Activated naive CD4-positive, alpha-beta T cell treated with anti-CD3 and anti-CD28 coated beads for 36 hours (primary cell): Measurements from ENCODE around the gene WTAP. TPM values are rescaled to one million over a fixed set of nuclear protein-coding genes. Genes with fewer than 3 reads are reported as not detected.
"Not testable (repeated sequence)": the region's sequence is repeated elsewhere in the genome, so short reads cannot be mapped to it uniquely, and the experiment has no call there.

ENCODE experiments used
- CTCF ChIA-PET: fragments of 350-600 bp; sonication (Branson Sonifier 250); formaldehyde crosslinking; loops from one replicate; lab custom pipeline; 2021; ENCODE audit warnings: antibody characterized with exemption; lab: Charles Lee
- DNase-seq: peaks from one replicate; pipeline ENCODE4 v3.0.0-alpha.2; 2020
- H3K27ac Mint-ChIP-seq: one replicate; pipeline ENCODE4 v1.8.0; 2021; ENCODE audit warnings: mild to moderate bottlenecking, mixed read lengths
- H3K27me3 Mint-ChIP-seq: one replicate; pipeline ENCODE4 v1.8.0; 2021; ENCODE audit warnings: low read depth, mixed read lengths
- H3K36me3 Mint-ChIP-seq: one replicate; pipeline ENCODE4 v1.8.0; 2021; ENCODE audit warnings: low read depth, mixed read lengths
- H3K4me1 Mint-ChIP-seq: one replicate; pipeline ENCODE4 v1.8.0; 2021; ENCODE audit warnings: low read depth, mixed read lengths
- H3K4me3 Mint-ChIP-seq: one replicate; pipeline ENCODE4 v1.8.0; 2021; ENCODE audit warnings: mild to moderate bottlenecking, moderate library complexity, mixed read lengths
- H3K9me3 Mint-ChIP-seq: one replicate; pipeline ENCODE4 v1.8.0; 2021; ENCODE audit warnings: mixed read lengths
- intact Hi-C: fragments of 100-400 bp; cut with micrococcal nuclease; formaldehyde crosslinking; loops from one replicate; pipeline ENCODE4 v1.15.1; 2023
- total RNA-seq, 2 experiments: library from RNA; stranded (reverse); gene quantifications; one replicate each; pipeline ENCODE4 v1.2.3, GENCODE V29; 2021

Gene WTAP
- total RNA-seq, 2 experiments from 2014 or later: 87.5 to 91.6 TPM

GRCh38 chr6:159794976-159795375 is 67.7 kb downstream of the WTAP start:
- H3K27me3 Mint-ChIP-seq, H3K9me3 Mint-ChIP-seq, CTCF ChIA-PET, DNase-seq, H3K27ac Mint-ChIP-seq, intact Hi-C loops, H3K4me3 Mint-ChIP-seq: not testable (repeated sequence)
- Mint-ChIP-seq H3K4me1 (peaks cover 60% of the 10 kb centered on the region), H3K36me3 (peaks cover 41% of the 10 kb centered on the region)

DNA sequence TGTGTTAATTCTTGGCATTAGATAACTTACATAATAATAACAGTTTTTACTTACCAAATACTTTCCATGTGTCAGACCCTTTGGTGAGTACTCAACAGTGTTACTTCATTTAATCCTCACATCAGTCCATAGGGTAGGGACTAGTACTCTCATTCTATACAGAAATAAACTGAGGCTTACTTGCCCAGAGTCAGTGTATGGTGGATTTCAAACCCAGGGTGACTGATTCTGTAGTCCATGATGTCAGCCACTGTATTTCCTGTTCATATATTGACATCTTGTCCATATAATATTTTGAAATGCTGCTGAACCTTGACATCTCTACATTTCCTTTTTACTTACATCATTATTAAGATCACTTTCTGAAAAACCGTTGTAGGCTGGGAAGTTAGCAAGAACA is 70.2 kb downstream of the WTAP start:
- peaks cover 44% of the 10 kb centered on the region for H3K4me1 Mint-ChIP-seq
- no peak for DNase-seq
- peaks cover 24% of the 10 kb centered on the region for H3K36me3 Mint-ChIP-seq
- no peak overlapping the region for H3K4me3 Mint-ChIP-seq
- H3K9me3 Mint-ChIP-seq: no peaks in the 10 kb centered on the region
- H3K27me3 Mint-ChIP-seq: no peaks in the 10 kb centered on the region
- intact Hi-C loops: no loop called here
- H3K27ac Mint-ChIP-seq: peak overlapping the region; percentile 83
- CTCF ChIA-PET: no interaction called here

DNA sequence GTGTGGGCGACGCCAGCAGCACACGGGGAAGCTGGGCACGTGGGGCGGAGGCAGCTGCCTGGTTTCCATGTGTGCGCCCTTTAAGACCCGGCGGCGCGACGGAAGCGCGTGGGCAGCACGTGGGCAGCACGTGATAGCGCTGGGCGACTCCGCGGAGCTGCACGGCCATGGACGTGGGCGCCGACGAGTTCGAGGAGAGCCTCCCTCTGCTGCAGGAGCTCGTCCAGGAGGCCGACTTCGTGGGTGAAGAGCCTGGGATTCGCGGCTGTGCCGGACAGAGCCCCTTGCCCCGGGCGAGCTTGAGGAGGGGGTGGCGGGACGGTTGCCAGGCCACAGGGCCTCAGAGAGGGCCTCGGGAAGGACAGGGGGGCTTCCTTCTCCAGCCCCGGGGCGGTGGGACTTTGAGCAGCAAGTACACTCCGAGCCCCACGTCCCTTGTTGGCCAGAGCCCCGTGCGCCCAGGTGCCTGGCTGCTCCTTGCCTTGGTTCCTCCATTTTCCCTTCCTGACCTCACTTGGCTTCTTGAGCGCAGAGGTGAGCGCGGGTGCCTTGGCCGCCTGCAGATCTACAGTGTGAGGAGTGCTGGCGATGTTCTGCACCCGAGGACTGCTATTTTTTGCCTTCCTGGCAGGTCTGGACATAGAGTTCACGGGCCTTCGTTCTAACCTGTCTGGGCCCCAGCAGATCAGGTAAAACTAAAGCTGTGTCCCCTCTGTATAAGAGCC is 73.0 kb downstream of the WTAP start, which contains the start of gene PNLDC1:
Gene PNLDC1, plus strand, starts transcription at position 136 of the 725 bp plus-strand sequence. Its CDS starts 32 bp downstream, at position 168.
- H3K4me1 Mint-ChIP-seq: peaks cover 23% of the 10 kb centered on the region
- no peak within 1 kb of the TSS for H3K27ac Mint-ChIP-seq
- no peaks in the 10 kb centered on the region for H3K27me3 Mint-ChIP-seq
- no peaks in the 10 kb centered on the region for H3K9me3 Mint-ChIP-seq
- intact Hi-C loops: no loop called here
- no peak for DNase-seq
- CTCF ChIA-PET: no interaction called here
- H3K36me3 Mint-ChIP-seq: peaks cover 19% of the 10 kb centered on the region
- H3K4me3 Mint-ChIP-seq: no peak within 1 kb of the TSS

- H3K27ac Mint-ChIP-seq: no peak overlapping the region
- no peak overlapping the region for H3K4me3 Mint-ChIP-seq
- peaks cover 18% of the 10 kb centered on the region for H3K36me3 Mint-ChIP-seq
- no peak for DNase-seq
- intact Hi-C loops: no loop called here
- CTCF ChIA-PET: interaction anchor here (0.7 kb wide), 2 partner anchors 58 to 69 kb away, joined by 3 to 4 read pairs; no protein-coding TSS in a partner anchor
- peaks cover 15% of the 10 kb centered on the region for H3K4me1 Mint-ChIP-seq
- no peaks in the 10 kb centered on the region for H3K27me3 Mint-ChIP-seq
- H3K9me3 Mint-ChIP-seq: no peaks in the 10 kb centered on the region
Measured at GRCh38 chr6:159801935-159802334, 74.6 kb downstream of the WTAP start.

DNA sequence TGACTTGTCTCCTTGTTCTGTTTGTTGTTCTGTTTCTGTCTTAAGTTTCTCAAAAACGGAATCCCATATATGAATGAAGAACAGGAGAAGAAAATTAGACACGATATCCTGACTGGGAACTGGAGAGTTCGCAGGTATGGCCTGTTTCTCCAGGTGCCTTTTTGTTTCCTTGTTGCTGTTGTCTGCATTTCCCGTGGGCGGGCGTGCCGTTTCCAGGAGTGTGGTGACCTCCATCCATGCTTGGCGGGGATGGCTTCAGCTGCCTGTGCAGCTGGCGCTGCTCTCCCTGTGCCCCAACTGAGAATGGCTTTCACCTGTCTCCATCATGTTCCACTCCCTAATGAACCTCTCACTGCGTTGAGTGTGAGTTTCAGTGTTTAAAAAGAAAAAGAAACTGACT is 77.2 kb downstream of the WTAP start:
- H3K36me3 Mint-ChIP-seq: peaks cover 3% of the 10 kb centered on the region
- no peaks in the 10 kb centered on the region for H3K27me3 Mint-ChIP-seq
- H3K4me1 Mint-ChIP-seq: no peaks in the 10 kb centered on the region
- CTCF ChIA-PET: no interaction called here
- intact Hi-C loops: no loop called here
- no peak overlapping the region for H3K4me3 Mint-ChIP-seq
- H3K9me3 Mint-ChIP-seq: no peaks in the 10 kb centered on the region
- no peak overlapping the region for H3K27ac Mint-ChIP-seq
- no peak for DNase-seq

DNA sequence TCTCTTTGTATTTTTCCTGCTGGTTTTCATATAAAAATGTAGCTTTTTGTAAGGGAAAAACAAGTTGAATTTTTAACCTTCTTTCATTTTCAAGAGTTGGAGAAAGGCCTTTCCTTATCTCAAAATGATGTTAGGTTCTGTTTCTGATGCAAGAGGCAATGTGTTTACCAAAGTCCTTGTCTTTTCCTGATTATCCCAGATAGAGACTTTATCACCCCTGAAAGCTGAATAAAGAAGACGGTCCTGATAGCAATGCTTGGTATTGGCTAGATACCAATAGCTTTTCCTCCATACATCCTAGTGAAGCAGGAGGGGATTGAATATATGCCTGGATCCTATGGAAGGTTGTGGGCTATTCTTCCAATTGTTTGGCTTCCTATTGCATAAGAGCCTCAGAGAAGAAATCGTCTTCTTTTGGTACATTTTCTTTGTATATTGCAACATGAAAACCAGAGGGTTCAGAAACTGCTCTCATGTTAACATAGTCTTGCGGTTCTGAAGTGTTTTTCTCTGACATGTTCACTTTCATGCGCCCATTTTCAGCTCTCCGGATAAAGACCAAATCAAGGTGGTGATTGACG is 78.2 kb downstream of the WTAP start:
- H3K27me3 Mint-ChIP-seq: no peaks in the 10 kb centered on the region
- CTCF ChIA-PET: interaction anchor here (0.5 to 0.7 kb wide), 2 partner anchors 102 to 107 kb away, joined by 3 to 6 read pairs; no protein-coding TSS in a partner anchor
- H3K4me1 Mint-ChIP-seq: no peaks in the 10 kb centered on the region
- no peaks in the 10 kb centered on the region for H3K9me3 Mint-ChIP-seq
- H3K27ac Mint-ChIP-seq: no peak overlapping the region
- intact Hi-C loops: no loop called here
- no peak overlapping the region for H3K4me3 Mint-ChIP-seq
- DNase-seq: no peak
- H3K36me3 Mint-ChIP-seq: peaks cover 2% of the 10 kb centered on the region

Other genes starting within 250 kb of the WTAP start
- gene SOD2, start 34.3 kb upstream of the WTAP start, total RNA-seq: 100 to 1,000 TPM; 256 to 260 TPM
- 10 to 100 TPM; 84.9 to 92.4 TPM for gene ACAT2, start 34.5 kb downstream of the WTAP start, total RNA-seq
- 100 to 1,000 TPM; 420 to 425 TPM for gene TCP1, start 62.1 kb downstream of the WTAP start, total RNA-seq
- gene MRPL18, start 63.0 kb downstream of the WTAP start, total RNA-seq: 10 to 100 TPM; 65.1 to 75.8 TPM
- under 1 TPM in 1 of 2 experiments, not detected in 1; 0.40 TPM for gene PNLDC1, start 72.8 kb downstream of the WTAP start, total RNA-seq
- gene MAS1, start 163.5 kb downstream of the WTAP start, total RNA-seq: not detected
- gene IGF2R, start 241.6 kb downstream of the WTAP start, total RNA-seq: 10 to 100 TPM; 42.1 to 44.5 TPM